IMR-90 (cell line): Measurements from ENCODE around the gene DCDC2B. TPM values are rescaled to one million over a fixed set of nuclear protein-coding genes. Genes with fewer than 3 reads are reported as not detected.
A peak's percentile ranks its signal among the peaks of the same experiment; 100 is the strongest.

Experiments
- ATAC-seq: fragments of 200-7000 bp; cut with Tn5 transposase; 2 replicates; pipeline ENCODE4 v1.9.1; 2020; ENCODE audit warnings: low read depth, mild to moderate bottlenecking, moderate library complexity
- BruUV-seq: library from RNA; stranded (reverse); fragments of 400-500 nt; replicated peaks from 2 replicates; lab custom pipeline; 2021; lab: Mats Ljungman, UMichigan
- CTCF ChIA-PET: fragments of 300-600 bp; formaldehyde crosslinking; extraction: SDS; loops from one replicate; lab custom pipeline; 2021; ENCODE audit warnings: antibody characterized with exemption; lab: Yijun Ruan, JAX
- POLR2A ChIA-PET: fragments of 300-600 bp; sonication (Branson Sonifier 250); formaldehyde crosslinking; loops from one replicate; lab custom pipeline; 2022; ENCODE audit warnings: antibody characterized with exemption; ENCODE audit not compliant: unreplicated experiment; lab: Charles Lee
- DNase-seq: peaks from one replicate; pipeline ENCODE4 v3.0.0; 2013
- H2AFZ ChIP-seq: replicated peaks from 2 replicates; pipeline ENCODE3; 2013; ENCODE audit warnings: low read length, mild to moderate bottlenecking; ENCODE audit not compliant: poor library complexity
- H2AK5ac ChIP-seq: 2 replicates; pipeline ENCODE4 v1.6.1; 2013; ENCODE audit warnings: low read depth, low read length, inconsistent platforms
- H2AK9ac ChIP-seq: replicated peaks from 2 replicates; pipeline ENCODE3; 2013; ENCODE audit warnings: mild to moderate bottlenecking, low read depth, low read length, moderate library complexity; ENCODE audit not compliant: poor library complexity
- H2BK120ac ChIP-seq: 2 replicates; pipeline ENCODE4 v1.6.1; 2013; ENCODE audit warnings: low read depth, low read length, inconsistent platforms
- H2BK15ac ChIP-seq: 3 replicates; pipeline ENCODE4 v1.6.1; 2013; ENCODE audit warnings: low read depth, low read length, inconsistent platforms
- H2BK20ac ChIP-seq: 2 replicates; pipeline ENCODE4 v1.6.1; 2013; ENCODE audit warnings: low read depth, mild to moderate bottlenecking, inconsistent platforms, low read length, moderate library complexity
- H2BK5ac ChIP-seq: 2 replicates; pipeline ENCODE4 v1.6.1; 2013; ENCODE audit warnings: mild to moderate bottlenecking, low read depth, low read length, inconsistent platforms; ENCODE audit not compliant: poor library complexity, severe bottlenecking
- H3K14ac ChIP-seq: replicated peaks from 2 replicates; pipeline ENCODE4 v1.6.1; 2013; ENCODE audit warnings: low read depth, low read length, inconsistent platforms
- H3K18ac ChIP-seq: 2 replicates; pipeline ENCODE4 v1.6.1; 2013; ENCODE audit warnings: low read depth, low read length, control low read depth
- H3K23ac ChIP-seq: 2 replicates; pipeline ENCODE4 v1.6.1; 2013; ENCODE audit warnings: low read depth, low read length, inconsistent platforms
- H3K27ac ChIP-seq: 2 replicates; pipeline ENCODE4 v1.5.1; 2013; ENCODE audit warnings: mild to moderate bottlenecking, control low read depth, low read length; ENCODE audit not compliant: insufficient read depth
- H3K27me3 ChIP-seq: 2 replicates; pipeline ENCODE4 v1.6.1; 2013; ENCODE audit warnings: low read length; ENCODE audit not compliant: control insufficient read depth, insufficient read depth
- H3K36me3 ChIP-seq: 2 replicates; pipeline ENCODE4 v1.6.1; 2013; ENCODE audit warnings: low read length, mixed read lengths; ENCODE audit not compliant: control insufficient read depth, insufficient read depth
- H3K4ac ChIP-seq: 2 replicates; pipeline ENCODE4 v1.6.1; 2013; ENCODE audit warnings: low read depth, low read length, inconsistent platforms
- H3K4me1 ChIP-seq: 2 replicates; pipeline ENCODE4 v1.6.1; 2013; ENCODE audit warnings: low read length, mixed read lengths; ENCODE audit not compliant: control insufficient read depth, insufficient read depth
- H3K4me2 ChIP-seq: 2 replicates; pipeline ENCODE4 v1.6.1; 2013; ENCODE audit warnings: low read depth, mild to moderate bottlenecking, control low read depth, low read length, moderate library complexity
- H3K4me3 ChIP-seq: 2 replicates; pipeline ENCODE4 v1.5.1; 2013; ENCODE audit warnings: low read depth, mild to moderate bottlenecking, control low read depth, low read length, moderate library complexity; ENCODE audit not compliant: insufficient read depth
- H3K56ac ChIP-seq: 2 replicates; pipeline ENCODE4 v1.6.1; 2013; ENCODE audit warnings: low read length, inconsistent platforms; ENCODE audit not compliant: insufficient read depth; ENCODE audit errors: extremely low read depth
- H3K79me1 ChIP-seq, 2 experiments: 2 replicates each; pipeline ENCODE4 v1.6.1; 2013; ENCODE audit warnings: low read length in 2 of 2, inconsistent platforms in 1 of 2, low read depth in 1 of 2
- H3K9ac ChIP-seq: 2 replicates; pipeline ENCODE4 v1.6.1; 2013; ENCODE audit warnings: low read depth, low read length, control low read depth
- H3K9me1 ChIP-seq: 2 replicates; pipeline ENCODE4 v1.6.1; 2013; ENCODE audit warnings: low read length, inconsistent platforms; ENCODE audit not compliant: insufficient read depth
- H3K9me3 ChIP-seq: 2 replicates; pipeline ENCODE4 v1.6.1; 2013; ENCODE audit warnings: low read length; ENCODE audit not compliant: control insufficient read depth, insufficient read depth
- H4K20me1 ChIP-seq: 2 replicates; pipeline ENCODE4 v1.6.1; 2013; ENCODE audit warnings: low read length, inconsistent platforms; ENCODE audit not compliant: insufficient read depth
- H4K5ac ChIP-seq: 2 replicates; pipeline ENCODE4 v1.6.1; 2013; ENCODE audit warnings: mild to moderate bottlenecking, low read depth, low read length, control low read depth
- H4K8ac ChIP-seq, 2 experiments: 2 replicates each; pipeline ENCODE4 v1.6.1; 2013; ENCODE audit warnings: low read depth in 2 of 2, low read length in 2 of 2, control low read depth in 1 of 2, inconsistent platforms in 1 of 2
- H4K91ac ChIP-seq: 2 replicates; pipeline ENCODE4 v1.6.1; 2013; ENCODE audit warnings: low read depth, low read length, inconsistent platforms; ENCODE audit not compliant: insufficient read depth
- BHLHE40 ChIP-seq: fragments of 150-350 bp; IDR thresholded peaks from 2 replicates; pipeline ENCODE4 v1.6.1; 2016; ENCODE audit warnings: mild to moderate bottlenecking, low read depth, low read length
- CEBPB ChIP-seq: IDR thresholded peaks from 2 replicates; pipeline ENCODE4 v1.6.1; 2012; ENCODE audit warnings: low read depth, low read length, improper control_type of control experiment
- CTCF ChIP-seq: conservative IDR thresholded peaks from 2 replicates; pipeline ENCODE4 v1.5.1; 2012; ENCODE audit warnings: mild to moderate bottlenecking, low read depth, low read length, improper control_type of control experiment
- ELK1 ChIP-seq: fragments of 150-350 bp; IDR thresholded peaks from 2 replicates; pipeline ENCODE4 v1.6.1; 2016; ENCODE audit warnings: low read depth, mild to moderate bottlenecking, low read length, moderate library complexity, borderline replicate concordance
- FOS ChIP-seq: fragments of 150-350 bp; IDR thresholded peaks from 2 replicates; pipeline ENCODE4 v1.6.1; 2016; ENCODE audit warnings: low read depth, low read length
- MAZ ChIP-seq: IDR thresholded peaks from 2 replicates; pipeline ENCODE4 v1.6.1; 2012; ENCODE audit warnings: low read depth, mild to moderate bottlenecking, low read length, improper control_type of control experiment, moderate library complexity, borderline replicate concordance
- MXI1 ChIP-seq: IDR thresholded peaks from 2 replicates; pipeline ENCODE4 v1.6.1; 2012; ENCODE audit warnings: low read depth, mild to moderate bottlenecking, low read length, moderate library complexity, borderline replicate concordance
- NFE2L2 ChIP-seq: fragments of 150-350 bp; IDR thresholded peaks from 2 replicates; pipeline ENCODE4 v1.6.1; 2016; ENCODE audit warnings: low read depth, mild to moderate bottlenecking, low read length
- RAD21 ChIP-seq: IDR thresholded peaks from 2 replicates; pipeline ENCODE4 v1.6.1; 2012; ENCODE audit warnings: low read length, improper control_type of control experiment
- RCOR1 ChIP-seq: IDR thresholded peaks from 2 replicates; pipeline ENCODE4 v1.6.1; 2012; ENCODE audit warnings: mild to moderate bottlenecking, low read length, improper control_type of control experiment; ENCODE audit not compliant: insufficient replicate concordance
- RFX5 ChIP-seq: IDR thresholded peaks from 2 replicates; pipeline ENCODE4 v1.8.0; 2012; ENCODE audit warnings: low read depth, mild to moderate bottlenecking, low read length, moderate library complexity
- SMC3 ChIP-seq: fragments of 150-350 bp; IDR thresholded peaks from 2 replicates; pipeline ENCODE4 v1.6.1; 2016; ENCODE audit warnings: low read depth, mild to moderate bottlenecking, antibody characterized with exemption, low read length, moderate library complexity
- WGBS, 2 experiments: methylation state at CpG; one replicate each; pipeline versions ENCODE4 v1.1.5 to v1.1.7; 2013; ENCODE audit warnings: missing lambda C conversion rate in 2 of 2; ENCODE audit not compliant: insufficient read length in 1 of 2; ENCODE audit errors: extremely low coverage in 2 of 2; 5-methylcytosine and 5-hydroxymethylcytosine counted together
- dilution Hi-C: fragments of 300-500 bp; cut with HindIII; formaldehyde crosslinking; loops from one replicate; pipeline ENCODE4 v1.14.3; 2018; ENCODE audit warnings: low sequenced_read_pairs; ENCODE audit not compliant: unreplicated experiment
- in situ Hi-C: fragments of 300-500 bp; cut with MboI; formaldehyde crosslinking; loops from 3 replicates; pipeline ENCODE4 v1.14.3; 2019; ENCODE audit warnings: low sequenced_read_pairs, inconsistent platforms, mixed read lengths
- intact Hi-C: fragments of 100-400 bp; cut with micrococcal nuclease; formaldehyde crosslinking; loops from 2 replicates; pipeline ENCODE4 v1.10.0; 2022
- polyA plus RNA-seq, 3 experiments: library from polyadenylated mRNA; depleted of rRNA; stranded (reverse); fragments of >200 nt; gene quantifications; 2 replicates each; pipeline ENCODE4 v1.2.3, GENCODE V29; 2012; ENCODE audit warnings: low replicate concordance in 1 of 3
- total RNA-seq: library from RNA; depleted of rRNA; stranded (reverse); fragments of >200 nt; gene quantifications from 2 replicates; pipeline ENCODE4 v1.2.3, GENCODE V29; 2012

DCDC2B gene
- total and polyA plus RNA-seq, 2 of the 4 experiments (the other 2 are of a cell fraction): not detected

- no peaks in the 10 kb centered on the region for H4K20me1 ChIP-seq
- 11% methylated on average over 13 of the region's 31 CpGs; no CpG with 5 or more reads in 1 of the 2 experiments for WGBS, 2 experiments
- H3K56ac ChIP-seq: no peak overlapping the region
- dilution Hi-C loops: no loop called here
- H3K9me3 ChIP-seq: no peaks in the 10 kb centered on the region
- H3K9me1 ChIP-seq: peaks cover 10% of the 10 kb centered on the region
- H3K79me1 ChIP-seq: peaks cover 0 to 3% of the 10 kb centered on the region in 2 experiments; a peak in 1 of 4 replicates
- no peak overlapping the region for H2BK5ac ChIP-seq
- peak overlapping the region in 1 of 2 experiments; percentile 66; a peak in 3 of 4 replicates for H4K8ac ChIP-seq
- H3K4me1 ChIP-seq: peaks cover 16% of the 10 kb centered on the region
- no peaks in the 10 kb centered on the region for H3K36me3 ChIP-seq
- peak overlapping the region; percentile 52 for H2BK120ac ChIP-seq
- peak overlapping the region; percentile 94; the same call in 1 of the 2 replicates for H3K4ac ChIP-seq
- no peak overlapping the region for H3K9ac ChIP-seq
- no peak overlapping the region; the same call in 1 of the 2 replicates for H3K23ac ChIP-seq
- in situ Hi-C loops: no loop called here
- H2BK20ac ChIP-seq: peak overlapping the region; percentile 25; the same call in 1 of the 2 replicates
- no peak overlapping the region for H3K27ac ChIP-seq
- ATAC-seq: peak; percentile 88
- DNase-seq: peak; percentile 52
- no peak overlapping the region; the same call in 1 of the 2 replicates for H3K4me2 ChIP-seq
- intact Hi-C loops: no loop called here
- no peak overlapping the region for H3K4me3 ChIP-seq
- H2AFZ ChIP-seq: peak overlapping the region; percentile 84
- no peak overlapping the region; the same call in 1 of the 2 replicates for H4K5ac ChIP-seq
- peak overlapping the region; percentile 89 for H2AK9ac ChIP-seq
- H3K14ac ChIP-seq: no peak overlapping the region; the same call in 1 of the 2 replicates
- H4K91ac ChIP-seq: 0 out of 2 replicates have a peak overlapping the region, but pooled peaks have one; percentile 24
- no TSS peak for BruUV-seq
- no peak overlapping the region for H3K18ac ChIP-seq
- ChIA-PET CTCF (interaction anchor here (0.6 to 1.5 kb wide), 7 partner anchors 8 to 73 kb away, joined by 3 to 6 read pairs (median 4); partner anchors contain the start of gene HDAC1), POLR2A (interaction anchor here (0.6 kb wide), 1 partner anchor 11 kb away, joined by 3 read pairs; no protein-coding TSS in a partner anchor)
- H2BK15ac ChIP-seq: peak overlapping the region; percentile 49; the same call in 1 of the 3 replicates
- H2AK5ac ChIP-seq: peak overlapping the region; percentile 80
- peaks cover 2% of the 10 kb centered on the region; the same call in 1 of the 2 replicates for H3K27me3 ChIP-seq
- peak; percentile 70 for TF ChIP-seq CTCF
- TF ChIP-seq SMC3: peak; percentile 34; the same call in 1 of the 2 replicates
- no peak for TF ChIP-seq MAZ
- 0 out of 2 replicates have a peak, but pooled peaks have one; percentile 12 for TF ChIP-seq MXI1
- TF ChIP-seq ELK1: no peak
- TF ChIP-seq FOS: no peak
- peak; percentile 63 for TF ChIP-seq RAD21
- no peak for TF ChIP-seq RCOR1
- TF ChIP-seq NFE2L2: no peak
- no peak for TF ChIP-seq BHLHE40
- no peak for TF ChIP-seq RFX5
- no peak for TF ChIP-seq CEBPB
Measured at GRCh38 chr1:32247983-32248889, 39.3 kb downstream of the DCDC2B start.
